Measurements from ENCODE around the gene SERP2. TPM values are rescaled to one million over a fixed set of nuclear protein-coding genes. Genes with fewer than 3 reads are reported as not detected.
"Not testable (repeated sequence)": the region's sequence is repeated elsewhere in the genome, so short reads cannot be mapped to it uniquely, and the experiment has no call there.

Gene SERP2
- 3.9 to 5.4 TPM (median 4.8 TPM) in 3 replicates for total RNA-seq

DNA sequence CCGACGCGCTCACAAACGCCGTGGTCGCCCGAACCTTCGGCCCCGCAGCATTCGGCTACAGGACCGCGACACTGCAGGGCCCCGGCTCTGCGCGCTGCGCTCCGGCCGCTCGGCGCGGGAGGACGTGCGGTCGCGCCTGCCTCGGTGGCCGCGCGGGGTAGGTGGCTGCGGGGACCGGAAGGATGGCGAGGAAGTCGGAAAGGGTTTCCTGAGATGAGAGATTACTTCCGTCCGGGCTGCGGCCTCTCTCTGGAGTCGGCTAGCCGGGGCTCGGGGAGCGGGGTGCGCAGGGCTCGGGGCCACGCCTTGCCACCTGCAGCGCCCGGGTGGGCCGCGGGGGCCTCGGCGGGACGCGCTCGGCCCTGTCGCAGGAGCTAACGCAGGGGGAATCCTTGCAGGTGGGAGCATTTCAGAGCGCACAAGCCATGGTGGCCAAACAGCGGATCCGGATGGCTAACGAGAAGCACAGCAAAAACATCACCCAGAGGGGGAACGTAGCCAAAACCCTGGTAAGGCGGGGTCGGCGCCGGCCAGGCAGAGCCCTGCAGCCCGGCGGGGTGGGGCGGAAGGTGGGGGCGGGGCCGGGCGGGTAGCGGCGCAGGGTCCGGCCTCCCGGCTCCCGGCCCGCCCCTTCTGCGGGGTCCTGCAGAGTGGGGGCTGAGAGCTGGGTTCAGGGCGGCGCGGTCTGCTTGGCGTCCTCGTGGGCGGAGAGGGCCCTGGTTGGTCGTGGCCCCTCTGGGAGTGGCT lies at the start of gene SERP2:
Gene SERP2 (plus strand): TSS at position 224 of the 747 bp plus-strand sequence. CDS start 202 bp downstream, at position 426.
- Mint-ChIP-seq H3K27me3 (ENCODE audit: low read depth) (peaks cover 17% of the 10 kb centered on the region), H3K4me3 (peak within 1 kb of the TSS; percentile 65), H3K9me3 (no peaks in the 10 kb centered on the region), H3K36me3 (no peaks in the 10 kb centered on the region), H3K27ac (no peak within 1 kb of the TSS), H3K4me1 (peaks cover 23% of the 10 kb centered on the region)
- peak in 1 of 2 experiments; percentile 44 for DNase-seq (ENCODE audit: low spot score in 2 of 2, unreplicated experiment in 2 of 2)
- TF ChIP-seq CTCF (IDR thresholded peaks at IDR 0.05; ENCODE audit: unreplicated experiment) = no peak

- Mint-ChIP-seq H3K9me3 (peaks cover 14% of the 10 kb centered on the region), H3K27ac (no peak overlapping the region), H3K4me3 (no peak overlapping the region), H3K36me3 (no peaks in the 10 kb centered on the region), H3K4me1 (peaks cover 14% of the 10 kb centered on the region), H3K27me3 (ENCODE audit: low read depth) (peaks cover 2% of the 10 kb centered on the region)
- no peak for DNase-seq (ENCODE audit: low spot score in 2 of 2, unreplicated experiment in 2 of 2)
- TF ChIP-seq CTCF (IDR thresholded peaks at IDR 0.05; ENCODE audit: unreplicated experiment) = no peak
Measured at GRCh38 chr13:44326961-44327360, 46.7 kb upstream of the SERP2 start.

- Mint-ChIP-seq H3K4me1 (peaks cover 30% of the 10 kb centered on the region), H3K9me3 (peaks cover 13% of the 10 kb centered on the region)
- not testable (repeated sequence) for DNase-seq (ENCODE audit: low spot score in 2 of 2, unreplicated experiment in 2 of 2); H3K27me3 Mint-ChIP-seq (ENCODE audit: low read depth); H3K4me3 Mint-ChIP-seq; H3K36me3 Mint-ChIP-seq; H3K27ac Mint-ChIP-seq
Measured at GRCh38 chr13:44329041-44329440, 44.6 kb upstream of the SERP2 start.

GRCh38 chr13:44329909-44330545 lies 43.6 kb upstream of the SERP2 start:
- Mint-ChIP-seq H3K4me3 (no peak overlapping the region), H3K36me3 (no peaks in the 10 kb centered on the region), H3K4me1 (peaks cover 37% of the 10 kb centered on the region), H3K27me3 (ENCODE audit: low read depth) (peaks cover 4% of the 10 kb centered on the region), H3K27ac (no peak overlapping the region), H3K9me3 (peaks cover 13% of the 10 kb centered on the region)
- no peak for DNase-seq (ENCODE audit: low spot score in 2 of 2, unreplicated experiment in 2 of 2)
- TF ChIP-seq CTCF (IDR thresholded peaks at IDR 0.05; ENCODE audit: unreplicated experiment) = no peak

DNA sequence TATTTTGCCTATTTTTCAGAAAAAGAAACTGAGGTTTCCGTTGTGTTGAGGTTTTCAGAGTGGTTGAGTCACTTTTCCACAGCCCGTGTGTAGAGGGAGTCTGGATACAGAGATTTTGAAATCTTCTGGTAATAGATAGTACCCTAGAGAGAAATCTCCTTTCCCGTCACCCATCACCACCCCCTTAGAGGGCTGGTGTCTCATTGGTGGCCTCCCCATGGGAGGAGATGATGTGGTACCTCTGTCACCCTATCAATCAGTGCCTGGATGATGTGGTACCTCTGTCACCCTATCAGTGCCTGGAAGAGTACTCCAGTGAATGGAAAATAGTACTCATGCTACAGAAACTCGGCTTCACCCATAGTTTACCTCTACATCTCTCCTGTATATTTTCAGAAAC lies 42.2 kb upstream of the SERP2 start:
- peak overlapping the region; percentile 92 for H3K27ac Mint-ChIP-seq
- no peak for DNase-seq (ENCODE audit: low spot score in 2 of 2, unreplicated experiment in 2 of 2)
- peaks cover 13% of the 10 kb centered on the region for H3K9me3 Mint-ChIP-seq
- peak overlapping the region; percentile 8 for H3K4me3 Mint-ChIP-seq
- TF ChIP-seq CTCF (IDR thresholded peaks at IDR 0.05; ENCODE audit: unreplicated experiment) = no peak
- peaks cover 37% of the 10 kb centered on the region for H3K4me1 Mint-ChIP-seq
- H3K36me3 Mint-ChIP-seq = no peaks in the 10 kb centered on the region
- peaks cover 2% of the 10 kb centered on the region for H3K27me3 Mint-ChIP-seq (ENCODE audit: low read depth)

All from mesothelial cell of epicardium (in vitro differentiated cells).